BJ (cell line): ENCODE data around the gene RBM22. TPM values are rescaled to one million over a fixed set of nuclear protein-coding genes. Genes with fewer than 3 reads are reported as not detected.

Source experiments
- CTCF ChIA-PET: fragments of 350-600 bp; formaldehyde crosslinking; extraction: SDS; loops from one replicate; lab custom pipeline; 2021; ENCODE audit warnings: antibody characterized with exemption, inconsistent platforms; lab: Yijun Ruan, JAX
- POLR2A ChIA-PET: fragments of 300-600 bp; sonication (Branson Sonifier 250); formaldehyde crosslinking; extraction: SDS; loops from one replicate; lab custom pipeline; 2021; ENCODE audit warnings: antibody characterized with exemption; lab: Charles Lee
- DNase-seq: peaks from one replicate; pipeline ENCODE4 v3.0.0-alpha.2; 2011; ENCODE audit warnings: low read depth
- H3K27me3 ChIP-seq: 2 replicates; pipeline ENCODE4 v1.6.0; 2011; ENCODE audit warnings: low read length; ENCODE audit not compliant: control insufficient read depth, insufficient read depth
- H3K36me3 ChIP-seq: 2 replicates; pipeline ENCODE4 v1.5.1; 2011; ENCODE audit warnings: low read length; ENCODE audit not compliant: control insufficient read depth, insufficient read depth
- H3K4me3 ChIP-seq: 2 replicates; pipeline ENCODE4 v1.5.1; 2011; ENCODE audit warnings: low read depth, mild to moderate bottlenecking, control low read depth, low read length
- CTCF ChIP-seq: IDR thresholded peaks from 2 replicates; pipeline ENCODE4 v1.5.1; 2011; ENCODE audit warnings: low read depth, mild to moderate bottlenecking, control low read depth, inconsistent platforms, low read length, moderate library complexity; ENCODE audit not compliant: insufficient read depth
- polyA plus RNA-seq: library from polyadenylated mRNA; depleted of rRNA; stranded (reverse); fragments of >200 nt; gene quantifications from 2 replicates; pipeline ENCODE4 v1.2.3, GENCODE V29; 2011

Gene RBM22
- polyA plus RNA-seq, 1 experiment, result 31.4 TPM

- Histone ChIP-seq H3K27me3 (peaks cover 2% of the 10 kb centered on the region), H3K36me3 (no peaks in the 10 kb centered on the region), H3K4me3 (no peak overlapping the region; the same call in 1 of the 2 replicates)
- no peak for DNase-seq
- CTCF ChIA-PET, result interaction anchor here (1.1 to 2.2 kb wide), 5 partner anchors 10 to 113 kb away, joined by 3 to 6 read pairs (median 4); partner anchors contain the start of gene RBM22
- POLR2A ChIA-PET, result no interaction called here
- no peak for TF ChIP-seq CTCF
Measured at GRCh38 chr5:150672884-150673275, 28.0 kb downstream of the RBM22 start.

- no peak for DNase-seq
- Histone ChIP-seq H3K4me3 (peak overlapping the region; percentile 41), H3K27me3 (peaks cover 2% of the 10 kb centered on the region), H3K36me3 (no peaks in the 10 kb centered on the region)
- POLR2A ChIA-PET, result no interaction called here
- CTCF ChIA-PET, result interaction anchor here (1.1 to 1.7 kb wide), 2 partner anchors 28 to 112 kb away, joined by 3 to 4 read pairs; partner anchors contain the start of gene RBM22
- no peak for TF ChIP-seq CTCF
Measured at GRCh38 chr5:150672237-150672883, 28.5 kb downstream of the RBM22 start.

GRCh38 chr5:150671509-150672236 is 29.2 kb downstream of the RBM22 start:
- no peak for TF ChIP-seq CTCF
- ChIA-PET POLR2A (no interaction called here), CTCF (interaction anchor here (0.9 to 1.1 kb wide), 2 partner anchors 19 to 29 kb away, joined by 3 read pairs; partner anchors contain the start of gene RBM22)
- DNase-seq, result no peak
- peak overlapping the region; percentile 41 for H3K4me3 ChIP-seq
- H3K27me3 ChIP-seq, result peaks cover 2% of the 10 kb centered on the region
- H3K36me3 ChIP-seq, result no peaks in the 10 kb centered on the region

- H3K4me3 ChIP-seq, result no peak overlapping the region
- H3K36me3 ChIP-seq, result no peaks in the 10 kb centered on the region
- POLR2A ChIA-PET, result no interaction called here
- peaks cover 2% of the 10 kb centered on the region for H3K27me3 ChIP-seq
- TF ChIP-seq CTCF, result no peak
- no peak for DNase-seq
- CTCF ChIA-PET, result interaction anchor here (0.9 kb wide), 1 partner anchor 18 kb away, joined by 3 read pairs; no protein-coding TSS in a partner anchor
Measured at GRCh38 chr5:150670948-150671310, 29.9 kb downstream of the RBM22 start.

GRCh38 chr5:150670275-150670947 is 30.5 kb downstream of the RBM22 start:
- TF ChIP-seq CTCF, result no peak
- no peak overlapping the region for H3K4me3 ChIP-seq
- ChIA-PET CTCF (no interaction called here), POLR2A (no interaction called here)
- no peak for DNase-seq
- peaks cover 2% of the 10 kb centered on the region for H3K27me3 ChIP-seq
- no peaks in the 10 kb centered on the region for H3K36me3 ChIP-seq
